Hematopoietic multipotent progenitor cell (in vitro differentiated cells): Measurements from ENCODE around the gene PDLIM3. TPM values are rescaled to one million over a fixed set of nuclear protein-coding genes. Genes with fewer than 3 reads are reported as not detected.
A peak's percentile ranks its signal among the peaks of the same experiment; 100 is the strongest.
"Not testable (repeated sequence)": the region's sequence is repeated elsewhere in the genome, so short reads cannot be mapped to it uniquely, and the experiment has no call there.

Experiments used
- DNase-seq, 3 donors: peaks; one replicate each; pipeline ENCODE4 v3.0.0-alpha.2; 2011 to 2015; ENCODE audit warnings: low read depth in 2 of 3, low spot score in 2 of 3
- total RNA-seq: library from RNA; depleted of rRNA; stranded (reverse); fragments of >200 nt; gene quantifications from one replicate; pipeline ENCODE4 v1.2.3, GENCODE V29; 2012

Gene PDLIM3
- total RNA-seq, 1 donor, result under 0.01 TPM

GRCh38 chr4:185554365-185555126, 19.2 kb upstream of the PDLIM3 start:
- DNase-seq, result no peak

- DNase-seq, result no peak
These were observed 16.9 kb upstream of the PDLIM3 start for GRCh38 chr4:185552254-185552653.

DNA sequence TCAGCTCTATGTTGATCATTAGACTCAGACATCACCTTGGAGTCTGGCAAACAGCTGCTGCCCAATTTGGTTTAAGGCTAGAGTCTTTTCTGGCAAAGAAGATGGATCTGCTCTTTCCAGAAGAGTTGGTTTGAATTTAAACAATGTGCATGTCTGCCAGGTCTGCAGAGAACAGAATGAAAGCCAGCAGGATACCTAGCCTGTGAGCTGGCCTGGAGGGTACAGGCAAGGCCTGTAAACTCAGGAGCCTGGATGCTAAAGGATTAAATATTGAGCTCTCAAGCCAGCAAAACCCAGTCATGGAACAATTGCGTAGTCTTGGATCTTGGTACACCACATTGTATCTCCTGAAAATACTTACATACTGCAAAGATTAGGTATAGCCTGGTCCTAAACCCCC, 15.6 kb upstream of the PDLIM3 start:
- no peak for DNase-seq

GRCh38 chr4:185549095-185549639, 13.9 kb upstream of the PDLIM3 start:
- DNase-seq, result no peak

- no peak for DNase-seq
These were observed 13.3 kb upstream of the PDLIM3 start for GRCh38 chr4:185548587-185548986.

GRCh38 chr4:185546335-185546734, 11.0 kb upstream of the PDLIM3 start:
- no peak for DNase-seq

- DNase-seq, result no peak
These were observed 7.5 kb upstream of the PDLIM3 start for GRCh38 chr4:185542626-185543315.

DNA sequence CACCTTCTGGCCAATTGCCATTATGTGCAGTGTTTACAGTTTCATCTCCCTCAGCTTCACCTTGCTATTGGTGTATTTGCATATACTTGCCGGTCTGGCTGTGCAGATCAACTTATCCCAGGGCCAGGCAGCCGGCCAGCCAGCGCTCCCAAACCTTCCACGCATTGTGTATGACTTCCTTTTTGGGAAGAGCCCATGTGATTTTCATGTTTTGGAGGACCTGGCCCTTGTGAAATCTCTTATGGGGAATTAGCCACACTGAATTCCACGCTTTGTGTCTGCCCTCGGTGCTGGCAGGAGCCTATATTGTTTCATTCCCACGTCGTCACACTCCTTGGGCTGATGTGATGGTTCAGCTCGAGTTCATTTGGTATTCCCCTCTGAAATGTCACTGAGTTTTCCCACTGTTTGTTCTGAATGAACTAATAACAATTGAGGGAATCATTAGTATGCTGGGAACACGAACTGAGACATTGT, 6.0 kb upstream of the PDLIM3 start:
- no peak for DNase-seq

DNA sequence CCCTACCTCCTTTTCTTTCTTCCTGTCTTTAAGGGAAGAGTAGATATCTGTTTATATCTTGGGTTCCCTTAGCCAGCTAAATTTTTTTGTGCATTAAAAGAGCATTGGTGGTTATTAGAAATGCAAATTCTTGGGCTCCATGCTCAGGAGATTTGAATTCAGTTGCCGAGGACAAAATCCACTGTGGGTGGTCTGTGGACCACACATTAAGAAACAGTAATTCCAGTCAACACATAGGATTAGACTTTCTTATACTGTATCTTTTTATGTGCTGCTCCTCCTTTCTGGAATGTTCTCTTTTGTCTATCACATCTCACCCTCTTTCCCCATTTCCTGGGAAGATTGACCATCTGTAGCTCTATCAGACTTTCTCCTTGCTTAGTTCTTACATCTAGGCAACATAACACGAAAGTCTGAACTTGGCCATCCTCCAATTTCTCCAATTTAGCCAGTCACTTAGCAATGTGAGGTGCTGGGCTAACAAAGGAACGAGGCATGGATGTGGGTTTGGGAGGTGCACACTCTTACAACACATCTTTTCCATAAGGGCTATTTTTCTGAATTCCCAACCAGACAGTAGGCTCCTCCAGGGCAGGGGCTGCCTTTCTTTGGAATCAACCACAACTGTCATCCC, 5.3 kb upstream of the PDLIM3 start:
- DNase-seq, result no peak

- no peak for DNase-seq
These were observed 4.7 kb upstream of the PDLIM3 start for GRCh38 chr4:185540040-185540439.

DNA sequence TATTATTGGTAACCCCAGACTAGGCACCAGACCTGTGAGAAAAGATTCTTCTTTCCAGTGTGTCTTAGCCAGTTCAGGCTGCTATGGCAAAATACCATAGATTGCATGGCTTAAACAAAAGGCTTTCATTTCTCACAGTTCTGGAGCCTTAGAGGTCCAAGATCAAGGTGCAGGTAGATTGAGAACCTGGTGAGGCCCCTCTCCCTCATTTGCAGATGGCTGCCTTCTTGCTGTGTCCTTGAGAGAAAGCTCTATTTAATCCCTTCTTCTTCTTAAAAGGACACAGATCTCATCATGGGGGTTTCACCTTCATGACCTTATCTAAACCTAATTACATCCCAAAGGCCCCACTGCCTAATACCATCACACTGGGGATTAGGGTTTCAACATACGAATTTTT, 3.5 kb upstream of the PDLIM3 start:
- DNase-seq, result no peak

GRCh38 chr4:185536411-185536709, 1.1 kb upstream of the PDLIM3 start:
- DNase-seq, result peak in 1 of 3 donors; percentile 12

DNA sequence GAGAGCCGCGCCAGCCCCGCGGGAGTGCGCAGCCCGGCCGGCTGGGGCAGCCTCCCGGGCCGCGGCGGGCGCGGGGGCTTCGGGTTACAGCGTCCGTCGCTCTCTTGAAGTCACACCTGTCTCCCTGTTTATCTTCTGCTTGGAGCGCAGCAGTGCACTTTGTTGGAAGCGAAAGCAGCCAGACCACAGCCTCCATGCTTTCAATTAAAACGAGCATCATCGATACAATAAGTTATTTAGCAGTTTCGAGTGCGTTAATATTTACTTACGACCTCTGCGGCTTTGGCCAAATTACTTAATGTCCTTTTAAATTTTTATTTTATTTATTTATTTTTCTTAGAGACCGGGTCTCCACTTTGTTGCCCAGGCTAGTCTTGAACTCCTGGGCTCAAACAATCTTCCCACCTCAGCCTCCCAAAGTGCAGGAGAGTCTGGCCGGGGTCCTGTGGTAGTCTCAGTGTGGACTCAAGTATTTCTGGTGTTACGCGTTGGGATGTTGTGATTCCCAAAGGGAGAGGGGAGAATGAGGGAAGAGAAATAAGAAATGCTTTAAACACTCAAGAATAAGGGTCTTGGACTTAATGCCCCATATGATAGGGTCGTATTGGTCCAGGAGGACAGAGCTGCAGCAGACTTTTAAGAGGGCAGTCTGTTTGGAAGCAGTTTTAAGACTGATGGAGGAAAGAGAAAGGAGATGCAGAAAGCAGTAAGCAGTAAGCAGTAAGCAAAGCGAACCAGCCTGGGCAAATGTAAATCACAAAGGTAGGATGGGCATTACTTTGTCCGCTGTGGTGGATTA, 504 bp upstream of the PDLIM3 start:
- DNase-seq, result no peak

DNA sequence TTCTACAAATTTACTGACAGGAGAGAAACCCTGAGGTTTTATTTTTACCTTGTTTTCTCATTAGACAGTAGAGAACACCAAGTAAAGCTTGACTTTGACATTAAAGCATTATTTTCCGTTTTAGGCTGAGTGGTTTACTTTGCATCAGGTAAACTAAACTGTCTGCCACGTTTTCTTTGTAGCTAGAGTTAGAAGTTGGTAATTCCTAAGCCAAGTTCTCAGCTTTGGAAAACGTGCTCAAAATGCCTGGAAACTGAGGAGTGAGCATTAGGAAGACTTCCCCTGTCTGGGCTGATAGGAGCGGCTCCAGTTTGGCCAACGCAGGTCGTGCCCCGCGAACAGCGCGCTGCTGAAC, 819 bp downstream of the PDLIM3 start:
- DNase-seq, result no peak

- no peak for DNase-seq
These were observed 2.4 kb downstream of the PDLIM3 start for GRCh38 chr4:185532795-185533324.

GRCh38 chr4:185532293-185532692, 3.0 kb downstream of the PDLIM3 start:
- no peak for DNase-seq

DNA sequence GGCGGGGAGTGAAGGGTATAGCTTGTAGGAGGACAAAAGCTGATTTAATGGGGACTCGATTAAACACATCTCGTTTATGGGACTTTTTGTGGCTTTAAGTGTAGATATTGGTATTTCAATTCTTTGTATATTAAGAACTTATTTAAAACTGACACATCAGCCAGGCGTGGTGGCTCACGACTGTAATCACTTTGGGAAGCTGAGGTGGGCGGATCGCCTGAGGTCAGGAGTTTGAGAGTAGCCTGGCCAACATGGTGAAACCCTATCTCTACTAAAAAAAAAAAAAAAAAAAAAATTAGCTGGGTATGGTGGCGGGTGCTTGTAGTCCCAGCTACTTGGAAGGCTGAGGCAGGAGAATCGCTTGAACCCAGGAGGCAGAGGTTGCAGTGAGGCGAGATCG, 3.7 kb downstream of the PDLIM3 start:
- DNase-seq, result not testable (repeated sequence)

DNA sequence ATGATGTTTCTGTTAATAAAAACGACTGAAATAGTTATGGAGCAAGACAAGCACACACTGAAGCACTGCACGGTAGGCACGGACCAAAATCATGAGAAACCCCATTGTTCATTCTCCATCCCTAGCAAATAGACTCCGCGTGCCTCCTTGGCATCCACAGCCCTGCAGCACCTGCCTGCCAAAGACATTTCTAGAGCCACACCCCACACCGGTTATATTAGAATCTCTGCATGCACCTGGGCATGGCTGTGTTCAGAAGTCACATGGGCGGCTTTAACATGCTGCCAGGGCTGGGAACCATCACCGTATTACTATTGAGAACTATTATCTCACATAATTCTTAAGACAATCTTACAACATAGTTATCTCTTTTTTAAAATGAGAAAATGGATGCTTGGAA, 5.9 kb downstream of the PDLIM3 start:
- no peak for DNase-seq

- DNase-seq, result no peak
These were observed 10.1 kb downstream of the PDLIM3 start for GRCh38 chr4:185524888-185525863.
